ENCODE data around the gene RAD51B.

Gene RAD51B

GRCh38 chr14:68336165-68336564 is 516.6 kb downstream of the RAD51B start:
- DNase-seq (ENCODE audit: insufficient read length, low spot score) (no peak), FAIRE-seq (peak; percentile 52)

DNA sequence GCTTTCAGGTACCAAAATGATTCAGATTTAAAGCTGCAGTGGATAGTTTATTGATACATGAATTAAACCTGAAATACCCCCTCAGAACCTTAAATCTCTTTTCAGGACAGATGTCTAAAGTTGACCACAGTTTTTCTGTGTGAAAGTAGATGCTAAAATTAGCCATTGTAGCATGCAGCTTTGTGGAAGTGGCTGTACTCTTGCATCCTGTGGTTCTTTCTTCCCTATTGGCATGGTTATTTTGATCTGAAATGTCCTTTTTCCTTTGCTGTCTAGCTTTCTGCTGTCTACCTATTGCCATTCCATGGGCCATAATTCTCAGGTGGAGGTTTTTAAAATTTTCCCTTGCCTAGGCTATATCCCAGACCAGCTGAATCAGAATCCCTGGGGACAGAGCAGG is 517.7 kb downstream of the RAD51B start:
- DNase-seq (ENCODE audit: insufficient read length, low spot score) (no peak), FAIRE-seq (peak; percentile 91)

- peak; percentile 31 for FAIRE-seq
- DNase-seq (ENCODE audit: insufficient read length, low spot score): no peak
Observed at GRCh38 chr14:68340262-68340661, 520.7 kb downstream of the RAD51B start.

DNA sequence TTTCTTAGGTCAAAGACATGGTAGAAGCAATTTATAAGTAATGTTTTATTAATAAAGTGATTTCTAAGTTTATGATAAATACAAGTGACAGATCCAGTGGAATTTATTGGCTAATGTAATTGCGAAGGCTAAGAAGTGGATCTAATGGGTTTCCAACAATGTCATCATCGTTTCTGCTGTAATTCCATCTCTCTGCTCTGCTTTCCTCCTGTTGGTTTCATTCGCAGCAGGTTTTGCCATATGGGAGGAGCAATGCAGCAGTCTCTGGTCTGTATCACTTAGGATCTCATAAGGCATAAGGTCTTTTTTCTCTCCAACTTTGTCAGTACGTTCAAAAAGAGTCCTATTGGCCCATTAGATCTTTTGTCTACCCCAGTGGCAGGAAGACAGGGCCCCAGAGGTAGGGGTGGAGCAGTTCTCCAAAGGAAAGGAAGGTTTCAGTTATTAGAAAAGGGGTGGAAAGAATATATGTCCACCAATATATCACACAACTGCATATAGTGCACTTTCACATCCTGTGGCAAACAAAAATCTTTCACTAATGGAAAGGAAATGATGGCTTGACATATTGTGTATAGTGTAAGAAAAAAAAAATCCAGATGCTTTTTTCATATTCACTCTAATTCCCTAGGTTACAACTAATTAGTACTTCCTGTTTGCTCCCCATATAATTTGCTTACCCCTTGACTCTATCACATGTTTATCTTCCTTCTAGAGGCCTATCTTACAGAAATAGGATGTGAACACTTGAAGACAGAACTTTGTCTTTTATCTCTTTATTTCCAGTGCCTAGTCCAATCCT is 522.0 kb downstream of the RAD51B start:
- DNase-seq (ENCODE audit: insufficient read length, low spot score) (no peak), FAIRE-seq (peak; percentile 80)

GRCh38 chr14:68342216-68342763 is 522.7 kb downstream of the RAD51B start:
- FAIRE-seq (peak; percentile 77), DNase-seq (ENCODE audit: insufficient read length, low spot score) (no peak)

- peak; percentile 85 for FAIRE-seq
- no peak for DNase-seq (ENCODE audit: insufficient read length, low spot score)
Observed at GRCh38 chr14:68343534-68344118, 524.0 kb downstream of the RAD51B start.

DNA sequence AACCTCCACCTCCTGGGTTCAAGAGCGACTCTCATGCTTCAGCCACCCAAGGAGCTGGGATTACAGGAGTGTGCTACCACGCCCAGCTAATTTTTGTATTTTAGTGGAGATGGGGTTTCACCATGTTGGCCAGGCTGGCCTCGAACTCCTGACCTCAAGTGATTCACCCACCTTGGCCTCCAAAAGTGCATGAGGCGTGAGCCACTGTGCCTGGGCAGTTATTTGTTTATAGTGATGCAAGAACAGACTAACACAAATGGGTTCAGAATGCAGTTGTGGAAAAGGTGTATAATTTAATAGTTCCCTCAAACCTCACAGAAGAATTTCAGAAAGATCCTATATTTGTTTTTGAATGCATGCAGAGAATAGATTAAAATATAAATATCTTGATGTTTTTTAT is 526.2 kb downstream of the RAD51B start:
- DNase-seq (ENCODE audit: insufficient read length, low spot score): no peak

DNA sequence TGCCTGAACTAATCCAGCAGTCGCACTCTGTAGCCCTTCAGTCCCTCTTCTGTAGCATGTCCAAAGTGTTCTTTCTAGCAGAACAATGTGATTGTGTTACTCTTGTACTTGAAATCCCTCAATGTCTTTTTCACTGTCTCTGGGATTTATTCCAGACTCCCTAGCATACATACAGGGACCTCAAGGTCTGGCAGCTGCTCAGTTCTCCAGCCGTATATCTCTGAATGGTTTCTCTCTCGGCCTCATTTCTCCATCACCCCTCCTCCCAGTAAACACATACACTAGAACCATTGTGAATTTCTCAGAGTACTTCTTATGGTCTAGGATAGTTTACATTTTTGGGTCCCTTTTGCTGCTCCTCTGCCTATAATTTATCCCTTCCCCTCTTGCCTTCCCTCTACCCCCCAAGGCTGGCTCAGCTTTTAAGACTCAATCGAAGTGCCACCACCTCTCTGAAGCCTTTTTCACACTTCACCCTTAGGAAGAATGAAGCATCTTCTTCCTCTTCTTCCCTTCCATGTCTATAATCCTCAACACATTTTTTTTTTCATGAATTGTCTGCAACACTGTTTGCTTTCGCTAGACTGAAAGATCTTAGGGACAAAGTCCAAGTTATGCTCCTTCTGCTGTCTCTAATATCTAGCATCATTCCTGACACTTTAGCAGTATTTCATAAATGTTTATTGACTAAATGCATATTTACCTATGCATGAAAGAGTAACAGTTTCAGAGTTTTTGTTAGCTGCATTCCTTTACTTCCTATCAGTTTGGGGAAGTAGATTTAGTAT is 527.2 kb downstream of the RAD51B start:
- FAIRE-seq (peak; percentile 62), DNase-seq (ENCODE audit: insufficient read length, low spot score) (no peak)

More for the DNA sequence above, 526.2 kb downstream of the RAD51B start:
- no peak for FAIRE-seq

- DNase-seq (ENCODE audit: insufficient read length, low spot score): no peak
- FAIRE-seq: no peak
Observed at GRCh38 chr14:68349900-68350629, 530.5 kb downstream of the RAD51B start.

DNA sequence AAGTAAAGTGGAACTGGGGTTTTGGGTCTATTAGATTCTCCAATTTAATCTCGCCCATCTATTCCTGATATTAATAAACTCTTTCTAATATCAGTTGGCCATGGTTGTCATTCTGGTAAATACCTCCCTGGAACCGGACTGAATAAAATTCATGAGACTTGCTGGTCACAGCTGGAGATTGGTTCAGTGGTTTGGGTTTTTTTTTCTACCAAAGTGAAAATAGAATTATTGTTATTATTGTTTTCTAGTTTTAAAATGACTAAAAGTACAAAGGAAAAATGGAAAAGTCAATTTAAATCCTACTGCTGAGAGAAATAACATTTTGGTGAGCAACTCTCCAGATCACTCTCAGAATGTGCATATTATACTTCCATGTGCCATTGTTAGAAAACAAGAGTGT is 535.8 kb downstream of the RAD51B start:
- peak; percentile 44 for FAIRE-seq
- DNase-seq (ENCODE audit: insufficient read length, low spot score): no peak

DNA sequence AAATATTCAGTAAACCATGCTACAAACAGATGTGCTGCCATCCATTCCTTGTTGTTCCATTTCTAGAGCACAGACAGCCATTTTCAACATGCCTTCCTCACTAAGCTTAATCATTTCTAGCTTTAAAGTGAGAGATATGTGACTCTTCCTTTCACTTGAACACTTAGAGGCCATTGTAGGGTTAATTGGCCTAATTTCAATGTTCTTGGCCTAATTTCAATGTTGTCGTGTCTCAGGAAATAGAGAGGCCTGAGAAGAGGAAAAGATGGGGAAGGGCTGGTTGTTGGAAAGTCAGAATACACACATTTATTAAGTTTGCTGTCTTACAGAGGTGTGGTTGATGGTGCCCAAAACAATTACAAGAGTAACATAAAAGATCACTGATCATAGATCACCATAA is 538.2 kb downstream of the RAD51B start:
- DNase-seq (ENCODE audit: insufficient read length, low spot score) (no peak), FAIRE-seq (no peak)

DNA sequence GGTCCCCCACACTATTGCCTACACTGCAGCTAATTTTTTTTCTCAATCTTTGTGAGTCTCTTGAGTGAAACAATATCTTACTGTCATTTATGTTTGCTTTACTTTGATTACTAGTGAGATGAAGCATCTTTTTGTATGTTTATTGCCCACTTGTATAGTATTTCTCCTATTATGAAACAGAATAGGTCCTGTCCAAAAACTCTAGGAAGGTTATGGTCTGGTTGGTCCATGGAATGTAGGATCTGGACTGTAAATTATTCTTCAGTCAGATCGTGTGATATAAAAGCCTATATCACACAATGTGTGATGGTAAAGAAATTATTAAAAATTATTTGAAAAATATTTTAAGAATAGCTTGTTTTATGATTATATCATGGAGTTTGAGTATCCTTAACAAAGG is 538.9 kb downstream of the RAD51B start:
- FAIRE-seq (no peak), DNase-seq (ENCODE audit: insufficient read length, low spot score) (no peak)

DNA sequence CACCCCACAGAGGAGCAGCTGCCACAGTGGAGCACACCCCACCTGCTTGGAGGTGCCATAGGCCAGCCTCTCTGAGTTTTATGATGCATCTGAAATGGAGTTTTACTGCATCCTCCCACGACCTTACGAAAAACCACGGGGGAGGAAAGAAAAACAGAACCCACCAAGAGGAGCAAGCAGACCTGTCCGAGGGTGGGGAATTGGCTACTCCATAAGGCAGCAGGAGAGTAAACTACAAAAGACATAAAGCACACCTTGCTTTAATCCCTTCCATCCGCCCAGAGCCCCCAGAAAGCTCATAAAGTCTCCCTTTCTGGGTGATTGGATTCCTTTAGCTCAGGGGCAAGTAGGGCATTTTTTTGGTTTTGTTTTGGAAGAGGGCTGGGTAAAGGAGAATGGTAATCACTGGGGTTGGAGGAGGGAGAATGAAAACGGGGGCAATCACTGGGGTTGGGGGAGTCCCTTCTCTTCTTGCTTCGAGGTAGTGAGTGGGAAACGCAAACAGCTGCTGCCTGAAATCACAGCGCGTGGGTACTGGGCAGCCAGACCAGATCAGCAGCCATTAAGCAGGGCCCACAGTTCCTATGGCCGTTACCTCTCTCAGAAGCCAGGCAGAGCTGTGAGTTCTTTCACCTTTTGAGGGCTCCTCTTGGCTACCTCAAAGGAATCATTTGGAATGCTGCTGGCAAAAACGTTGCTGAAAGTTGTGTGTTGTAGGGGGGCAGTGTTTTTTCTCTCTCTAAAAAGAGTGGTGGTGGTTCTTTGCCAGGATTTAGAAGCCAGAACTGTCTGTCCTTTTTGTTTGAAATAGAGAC is 539.6 kb downstream of the RAD51B start:
- peak; percentile 75 for FAIRE-seq
- DNase-seq (ENCODE audit: insufficient read length, low spot score): no peak

- DNase-seq (ENCODE audit: insufficient read length, low spot score) (peak; percentile 60), FAIRE-seq (peak; percentile 94)
Observed at GRCh38 chr14:68359837-68360552, 540.4 kb downstream of the RAD51B start.

- DNase-seq (ENCODE audit: insufficient read length, low spot score) (no peak), FAIRE-seq (no peak)
Observed at GRCh38 chr14:68361231-68361630, 541.7 kb downstream of the RAD51B start.

- FAIRE-seq (no peak), DNase-seq (ENCODE audit: insufficient read length, low spot score) (no peak)
Observed at GRCh38 chr14:68362846-68363245, 543.3 kb downstream of the RAD51B start.

DNA sequence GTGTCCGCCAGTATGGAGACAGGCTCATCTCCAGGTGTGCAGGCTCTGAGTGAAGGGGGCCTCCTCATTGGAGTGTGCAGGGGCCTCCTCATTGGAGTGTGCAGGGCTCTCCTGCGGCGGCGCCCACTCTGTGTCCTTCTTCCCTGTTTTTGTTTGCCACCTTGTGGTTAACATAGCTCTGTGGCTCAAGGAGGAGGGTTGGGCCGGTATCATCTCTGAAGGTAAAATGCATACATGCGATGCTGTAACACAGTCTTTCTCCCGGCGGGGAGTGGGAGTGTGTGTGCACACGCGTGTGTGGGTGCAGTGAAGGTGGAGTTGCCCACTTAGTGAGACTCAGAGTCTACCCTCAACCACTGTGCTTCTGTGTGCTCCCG is 543.9 kb downstream of the RAD51B start:
- DNase-seq (ENCODE audit: insufficient read length, low spot score): no peak

GRCh38 chr14:68363843-68364767 is 544.5 kb downstream of the RAD51B start:
- FAIRE-seq (no peak), DNase-seq (ENCODE audit: insufficient read length, low spot score) (no peak)

More for the DNA sequence above, 543.9 kb downstream of the RAD51B start:
- no peak for FAIRE-seq

Data from HTR-8/SVneo (cell line).